HepG2 (cell line): Measurements from ENCODE around the gene ARL4C. TPM values are rescaled to one million over a fixed set of nuclear protein-coding genes. Genes with fewer than 3 reads are reported as not detected.

ENCODE experiments used
- ATAC-seq: fragments of 200-7000 bp; cut with Tn5 transposase; 3 replicates; pipeline ENCODE4 v1.9.1; 2020; ENCODE audit warnings: mild to moderate bottlenecking, moderate library complexity
- BruUV-seq: library from RNA; stranded (reverse); fragments of 400-500 nt; replicated peaks from 2 replicates; lab custom pipeline; 2021; lab: Mats Ljungman, UMichigan
- CTCF ChIA-PET: fragments of 300-600 bp; formaldehyde crosslinking; extraction: SDS; loops from one replicate; lab custom pipeline; 2021; ENCODE audit warnings: low total read pairs, inconsistent platforms, low intra/inter-chr PET ratio; lab: Yijun Ruan, JAX
- POLR2A ChIA-PET: fragments of 350-600 bp; sonication (Branson Sonifier 250); formaldehyde crosslinking; loops from one replicate; lab custom pipeline; 2020; ENCODE audit warnings: antibody characterized with exemption, inconsistent platforms; lab: Yijun Ruan, JAX
- DNase-seq: peaks from one replicate; pipeline ENCODE4 v3.0.0-alpha.2; 2015; ENCODE audit warnings: low spot score
- FAIRE-seq: peaks from 3 replicates; lab custom pipeline; 2011; peaks lifted over from hg19 to GRCh38; lab: Jason Lieb, UNC
- H2AFZ ChIP-seq: one replicate; pipeline ENCODE4 v1.6.1; 2011; ENCODE audit warnings: low read length, inconsistent platforms
- H3K27ac ChIP-seq: fragments of 300-600 bp; 3 replicates; pipeline ENCODE4 v1.8.0; 2011; ENCODE audit warnings: mixed run types, mild to moderate bottlenecking, mixed read lengths, low read length, inconsistent platforms; ENCODE audit not compliant: insufficient read depth; ENCODE audit errors: extremely low read length
- H3K27me3 ChIP-seq, 2 experiments: fragments of 200-600 bp in 1 of 2; 2 replicates in 1 of 2; 3 replicates in 1 of 2; pipeline versions ENCODE4 v1.6.0 to v1.8.0; 2011; ENCODE audit warnings: low read length in 2 of 2, mild to moderate bottlenecking in 2 of 2, moderate library complexity in 2 of 2, inconsistent platforms in 1 of 2; ENCODE audit not compliant: insufficient read depth in 2 of 2, control insufficient read depth in 1 of 2
- H3K36me3 ChIP-seq, 2 experiments: fragments of 200-600 bp in 1 of 2; replicated peaks in 1 of 2; 2 replicates in 1 of 2; 3 replicates in 1 of 2; pipeline versions ENCODE4 v1.5.1 to v1.8.0; 2011; ENCODE audit warnings: low read length in 2 of 2, inconsistent platforms in 1 of 2; ENCODE audit not compliant: insufficient read depth in 2 of 2, control insufficient read depth in 1 of 2
- H3K4me1 ChIP-seq: 2 replicates; pipeline ENCODE4 v1.5.1; 2012; ENCODE audit warnings: low read length, inconsistent platforms; ENCODE audit not compliant: insufficient read depth
- H3K4me2 ChIP-seq: 2 replicates; pipeline ENCODE4 v1.6.0; 2011; ENCODE audit warnings: low read depth, low read length, inconsistent platforms
- H3K4me3 ChIP-seq, 3 experiments: fragments of 200-600 bp in 1 of 3; sonication (generic), shearing (Covaris generic) in 1 of 3; replicated peaks in 1 of 3; 2 replicates each; pipeline ENCODE4 v1.5.1; 2011 to 2016; ENCODE audit warnings: low read length in 3 of 3, inconsistent platforms in 2 of 3, low read depth in 2 of 3, mild to moderate bottlenecking in 2 of 3, control low read depth in 1 of 3, mixed read lengths in 1 of 3; ENCODE audit not compliant: insufficient read depth in 1 of 3
- H3K79me2 ChIP-seq: one replicate; pipeline ENCODE4 v1.6.1; 2011; ENCODE audit warnings: low read length, inconsistent platforms; ENCODE audit not compliant: insufficient read depth
- H3K9ac ChIP-seq: 2 replicates; pipeline ENCODE4 v1.6.0; 2011; ENCODE audit warnings: mild to moderate bottlenecking, low read depth, low read length, inconsistent platforms; ENCODE audit not compliant: insufficient read depth
- H3K9me3 ChIP-seq: 2 replicates; pipeline ENCODE4 v1.5.1; 2012; ENCODE audit warnings: mild to moderate bottlenecking, low read length
- H4K20me1 ChIP-seq: 2 replicates; pipeline ENCODE4 v1.6.0; 2011; ENCODE audit warnings: inconsistent platforms, mild to moderate bottlenecking, low read length, moderate library complexity; ENCODE audit not compliant: insufficient read depth
- EZH2 ChIP-seq: conservative IDR thresholded peaks from 2 replicates; pipeline ENCODE4 v1.6.1; 2012; ENCODE audit warnings: mild to moderate bottlenecking, low read depth, low read length, moderate library complexity
- HNRNPH1 ChIP-seq: fragments of 200-400 bp; formaldehyde crosslinking; optimal IDR thresholded peaks from 2 replicates; pipeline ENCODE3; 2017; ENCODE audit warnings: mild to moderate bottlenecking, low read depth, low read length
- ZNF414 ChIP-seq: sonication (generic); formaldehyde crosslinking; IDR thresholded peaks from 2 replicates; pipeline ENCODE4 v1.5.0; 2020; ENCODE audit warnings: missing genetic modification reagents
- ZNF768 ChIP-seq: sonication (generic); formaldehyde crosslinking; IDR thresholded peaks from 2 replicates; pipeline ENCODE4 v1.4.0; 2020; ENCODE audit warnings: missing genetic modification reagents
- WGBS: methylation state at CpG from one replicate; pipeline ENCODE4 v1.1.6; 2017; ENCODE audit warnings: low lambda C conversion rate; 5-methylcytosine and 5-hydroxymethylcytosine counted together
- in situ Hi-C: cut with HindIII; loops from 2 replicates; pipeline ENCODE4 v1.10.0; 2017; ENCODE audit warnings: low pct_unique_long_range_greater_than_20kb; ENCODE audit not compliant: extremely low pct_ligation_motif_present
- intact Hi-C: fragments of 100-400 bp; cut with micrococcal nuclease; formaldehyde crosslinking; loops from one replicate; pipeline ENCODE4 v1.10.0; 2022; ENCODE audit not compliant: unreplicated experiment
- polyA plus RNA-seq, 8 experiments: library from polyadenylated mRNA; depleted of rRNA in 3 of 8; stranded (reverse) in 7 of 8; unstranded in 1 of 8; fragments of >200 nt; fragmentation: Illumina TruSeq in 4 of 8; extraction: Trizol in 4 of 8; gene quantifications; 2 replicates each; pipeline versions ENCODE4 v1.2.1 to v1.2.3, GENCODE V29; 2011 to 2016; ENCODE audit warnings: low read depth in 4 of 8, missing spikeins in 1 of 8, mixed read lengths in 1 of 8; ENCODE audit not compliant: insufficient read depth in 1 of 8
- total RNA-seq, 5 experiments: library from RNA; depleted of rRNA; stranded (reverse); fragments of >200 nt; fragmentation: Illumina TruSeq; extraction: Trizol; gene quantifications; 2 replicates each; pipeline ENCODE4 v1.2.3, GENCODE V29; 2016; ENCODE audit warnings: low read depth in 1 of 5

The ARL4C gene
- total and polyA plus RNA-seq, 2 of the 13 experiments (the other 11 are each of a cell fraction or from before 2014, with no cell fraction given), result 0.07 to 0.15 TPM

DNA sequence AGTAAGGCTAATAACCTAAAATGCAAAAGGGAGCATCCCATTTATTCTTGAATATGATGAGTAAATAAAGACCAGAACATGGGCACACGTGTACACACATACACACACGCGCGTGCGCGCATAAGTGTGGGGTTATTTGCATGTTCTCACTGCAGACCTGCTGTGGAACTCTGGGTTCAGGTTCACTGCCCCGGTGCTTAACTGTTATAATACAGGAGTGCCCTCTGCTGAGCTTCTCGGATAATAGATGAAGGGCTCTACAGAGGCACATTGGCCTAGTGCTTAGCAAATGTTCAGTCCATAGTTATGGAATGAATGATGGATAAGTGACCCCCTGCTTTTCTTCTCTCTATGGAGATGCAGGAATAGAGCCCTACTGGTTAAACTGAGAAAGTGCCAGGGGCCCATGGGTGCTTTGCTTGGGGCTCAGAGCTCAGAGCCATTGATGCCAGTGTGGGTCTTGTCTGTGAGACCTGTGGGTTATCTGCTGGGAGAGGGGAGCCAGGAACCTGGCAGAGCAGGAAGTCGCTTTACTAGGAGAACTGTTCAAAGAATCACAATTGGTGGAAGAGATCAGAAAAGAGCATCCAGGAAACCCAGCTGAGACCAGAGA, 3.6 kb upstream of the ARL4C start (continued):
- no peak for TF ChIP-seq HNRNPH1
- 0 out of 2 replicates have a peak, but pooled peaks have one; percentile 28 for TF ChIP-seq ZNF414 (CRISPR knock-in tag)

- Histone ChIP-seq H3K27ac (no peak overlapping the region), H3K27me3 (peaks cover 12 to 31% of the 10 kb centered on the region in 2 experiments), H3K9ac (no peak overlapping the region), H3K36me3 (no peaks in the 10 kb centered on the region), H3K4me3 (no peak overlapping the region), H4K20me1 (peaks cover 5% of the 10 kb centered on the region; the same call in 1 of the 2 replicates), H2AFZ (no peak overlapping the region), H3K4me1 (peaks cover 7% of the 10 kb centered on the region), H3K79me2 (no peaks in the 10 kb centered on the region), H3K4me2 (no peak overlapping the region), H3K9me3 (no peaks in the 10 kb centered on the region)
- no peak; the same call in 2 of the 3 replicates for ATAC-seq
- 92% methylated on average over 22 of the region's 37 CpGs for WGBS
- ChIA-PET CTCF (no interaction called here), POLR2A (no interaction called here)
- FAIRE-seq, result no peak
- DNase-seq, result no peak
- no TSS peak for BruUV-seq
- peak; percentile 22; the same call in 1 of the 2 replicates for TF ChIP-seq ZNF768 (CRISPR knock-in tag)
- no peak for TF ChIP-seq EZH2
- in situ Hi-C loops (loop anchor here (5.0 kb wide), 3 partner anchors 205 to 520 kb away; no protein-coding TSS in a partner anchor), intact Hi-C loops (no loop called here)
These were observed 834 bp upstream of the ARL4C start for GRCh38 chr2:234497594-234498235.
